Panc1 (cell line): ENCODE results near the gene KLHL41.

Source experiments
- CTCF ChIP-seq: fragments of 450-650 bp; IDR thresholded peaks from 2 replicates; pipeline ENCODE4 v1.5.1; 2017; ENCODE audit warnings: mild to moderate bottlenecking
- POLR2AphosphoS5 ChIP-seq: IDR thresholded peaks from 2 replicates; pipeline ENCODE4 v1.6.1; 2012; ENCODE audit warnings: mild to moderate bottlenecking, low read depth, low read length, moderate library complexity
- REST ChIP-seq, 2 experiments: IDR thresholded peaks; 2 replicates each; pipeline ENCODE4 v1.6.1; 2011 to 2012; ENCODE audit warnings: low read depth in 2 of 2, control low read depth in 1 of 2, low read length in 1 of 2, mild to moderate bottlenecking in 1 of 2, moderate library complexity in 1 of 2; ENCODE audit not compliant: insufficient read depth in 1 of 2
- SIN3A ChIP-seq: IDR thresholded peaks from 2 replicates; pipeline ENCODE4 v1.6.1; 2012; ENCODE audit warnings: low read depth, mild to moderate bottlenecking, low read length, moderate library complexity, borderline replicate concordance; ENCODE audit not compliant: insufficient read depth
- TCF7L2 ChIP-seq: IDR thresholded peaks from 2 replicates; pipeline ENCODE4 v1.6.1; 2011; ENCODE audit warnings: mild to moderate bottlenecking, low read depth, low read length, inconsistent platforms

GRCh38 chr2:169461143-169461542 lies 48.4 kb upstream of the KLHL41 start:
- TF ChIP-seq CTCF (no peak), POLR2AphosphoS5 (no peak), SIN3A (no peak), REST (IDR thresholded peaks at IDR 0.05; ENCODE audit: insufficient read depth in 1 of 2, low read depth in 2 of 2, low read length in 1 of 2) (no peak), TCF7L2 (no peak)
